ENCODE results near the gene MIB2.
"Not testable (repeated sequence)": the region's sequence is repeated elsewhere in the genome, so short reads cannot be mapped to it uniquely, and the experiment has no call there.

DNA sequence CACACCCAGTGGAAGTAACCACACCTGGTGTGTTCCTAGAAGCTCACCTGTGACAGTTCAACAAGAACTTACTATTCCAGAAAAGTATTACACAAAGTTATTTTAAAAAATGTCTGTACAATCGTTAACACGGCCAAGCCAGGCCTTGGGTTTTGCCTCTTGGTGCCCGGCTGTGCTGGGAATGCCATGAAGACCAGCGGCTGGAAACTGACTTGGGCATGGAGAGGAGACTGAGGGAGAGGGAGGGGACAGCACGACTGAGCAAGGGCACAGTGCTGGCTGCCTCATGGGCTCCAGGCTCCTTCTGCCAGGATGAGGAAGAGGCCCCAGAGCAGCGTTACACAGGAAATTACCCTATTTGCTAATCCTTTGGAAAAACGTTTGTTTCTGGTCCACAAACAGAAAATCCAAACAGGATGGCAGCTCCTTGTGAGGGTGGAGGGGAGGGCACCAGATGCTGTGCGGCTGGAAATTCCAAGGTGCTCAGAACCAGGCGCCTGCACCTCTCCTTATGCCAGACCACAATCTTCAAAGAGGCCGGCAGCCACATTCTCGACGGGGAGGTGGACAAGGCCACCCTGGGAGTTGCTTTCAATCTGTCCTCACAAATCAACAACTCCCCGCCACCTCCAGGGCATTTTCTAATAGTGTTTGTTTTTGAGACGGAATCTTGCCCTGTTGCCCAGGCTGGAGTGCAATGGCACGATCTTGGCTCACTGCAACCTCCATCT lies 47.7 kb downstream of the MIB2 start:
- TF ChIP-seq CTCF (IDR thresholded peaks at IDR 0.05); POLR2AphosphoS5 (IDR thresholded peaks at IDR 0.05; ENCODE audit: insufficient read depth in 1 of 2, low read depth in 1 of 2): not testable (repeated sequence)

Measured in vagina (tissue), 2 donors.